Mesenchymal stem cell (in vitro differentiated cells and primary cell): ENCODE measurements around the gene DOLPP1.

Source experiments
- DNase-seq: peaks from one replicate; pipeline ENCODE4 v3.0.0-alpha.2; 2013
- H2AFZ ChIP-seq: one replicate; pipeline ENCODE4 v1.6.1; 2013; ENCODE audit warnings: low read depth, mild to moderate bottlenecking, control low read depth, inconsistent platforms, low read length, moderate library complexity
- H2AK5ac ChIP-seq: 2 replicates; pipeline ENCODE4 v1.6.1; 2013; ENCODE audit warnings: low read length, moderate library complexity, mild to moderate bottlenecking, inconsistent platforms; ENCODE audit not compliant: severe bottlenecking
- H2BK120ac ChIP-seq: one replicate; pipeline ENCODE4 v1.6.1; 2013; ENCODE audit warnings: low read depth, mild to moderate bottlenecking, inconsistent platforms, low read length, moderate library complexity
- H2BK12ac ChIP-seq, 2 experiments: one replicate each; pipeline ENCODE4 v1.6.1; 2013; ENCODE audit warnings: inconsistent platforms in 2 of 2, low read length in 2 of 2, mild to moderate bottlenecking in 2 of 2, moderate library complexity in 2 of 2, control low read depth in 1 of 2
- H2BK15ac ChIP-seq: one replicate; pipeline ENCODE4 v1.6.1; 2013; ENCODE audit warnings: mild to moderate bottlenecking, low read depth, inconsistent platforms; ENCODE audit not compliant: poor library complexity, severe bottlenecking
- H2BK5ac ChIP-seq: 2 replicates; pipeline ENCODE4 v1.6.1; 2013; ENCODE audit warnings: low read depth, mild to moderate bottlenecking, low read length, control low read depth, inconsistent platforms; ENCODE audit not compliant: poor library complexity, severe bottlenecking
- H3K14ac ChIP-seq, 2 experiments: one replicate each; pipeline ENCODE4 v1.6.1; 2013; ENCODE audit warnings: inconsistent platforms in 2 of 2, low read length in 2 of 2, control low read depth in 1 of 2, mild to moderate bottlenecking in 1 of 2, moderate library complexity in 1 of 2
- H3K18ac ChIP-seq, 2 experiments: one replicate each; pipeline ENCODE4 v1.6.1; 2013; ENCODE audit warnings: inconsistent platforms in 2 of 2, low read length in 2 of 2, control low read depth in 1 of 2, low read depth in 1 of 2, mild to moderate bottlenecking in 1 of 2
- H3K23ac ChIP-seq, 2 experiments: one replicate each; pipeline ENCODE4 v1.6.1; 2013; ENCODE audit warnings: inconsistent platforms in 2 of 2, low read length in 2 of 2, mild to moderate bottlenecking in 2 of 2, moderate library complexity in 2 of 2, control low read depth in 1 of 2
- H3K27ac ChIP-seq: 2 replicates; pipeline ENCODE4 v1.5.1; 2013; ENCODE audit warnings: mild to moderate bottlenecking, moderate library complexity, low read length, control low read depth, inconsistent platforms; ENCODE audit not compliant: poor library complexity, severe bottlenecking
- H3K27me3 ChIP-seq, 2 experiments: 2 replicates each; pipeline versions ENCODE4 v1.6.1 to v1.7.0; 2013; ENCODE audit warnings: low read length in 2 of 2, mild to moderate bottlenecking in 2 of 2, moderate library complexity in 2 of 2, control low read depth in 1 of 2, inconsistent platforms in 1 of 2; ENCODE audit not compliant: control insufficient read depth in 1 of 2, insufficient read depth in 1 of 2
- H3K36me3 ChIP-seq, 2 experiments: 2 replicates each; pipeline versions ENCODE4 v1.6.1 to v1.7.0; 2013; ENCODE audit warnings: low read length in 2 of 2, control low read depth in 1 of 2, inconsistent platforms in 1 of 2, low read depth in 1 of 2, mild to moderate bottlenecking in 1 of 2; ENCODE audit not compliant: insufficient read depth in 2 of 2, control insufficient read depth in 1 of 2
- H3K4ac ChIP-seq, 2 experiments: one replicate each; pipeline ENCODE4 v1.6.1; 2013; ENCODE audit warnings: inconsistent platforms in 2 of 2, low read length in 2 of 2, mild to moderate bottlenecking in 2 of 2, moderate library complexity in 2 of 2, control low read depth in 1 of 2, low read depth in 1 of 2
- H3K4me1 ChIP-seq: 2 replicates; pipeline ENCODE4 v1.6.1; 2013; ENCODE audit warnings: low read depth, low read length, control low read depth; ENCODE audit not compliant: control insufficient read depth, insufficient read depth
- H3K4me2 ChIP-seq: 2 replicates; pipeline ENCODE4 v1.6.1; 2013; ENCODE audit warnings: low read length, mild to moderate bottlenecking, inconsistent platforms; ENCODE audit not compliant: poor library complexity, severe bottlenecking
- H3K4me3 ChIP-seq, 2 experiments: 2 replicates each; pipeline versions ENCODE4 v1.5.1 to v1.7.0; 2013; ENCODE audit warnings: low read length in 2 of 2, mild to moderate bottlenecking in 2 of 2, control low read depth in 1 of 2, low read depth in 1 of 2; ENCODE audit not compliant: insufficient read depth in 1 of 2
- H3K79me1 ChIP-seq: replicated peaks from 2 replicates; pipeline ENCODE4 v1.6.1; 2013; ENCODE audit warnings: mild to moderate bottlenecking, control low read depth, low read length, inconsistent platforms; ENCODE audit not compliant: poor library complexity, severe bottlenecking
- H3K9ac ChIP-seq: 2 replicates; pipeline ENCODE4 v1.7.0; 2013; ENCODE audit warnings: mild to moderate bottlenecking, low read length, moderate library complexity
- H3K9me3 ChIP-seq: 2 replicates; pipeline ENCODE4 v1.7.0; 2013; ENCODE audit warnings: mild to moderate bottlenecking, low read length; ENCODE audit not compliant: control insufficient read depth
- H4K8ac ChIP-seq: one replicate; pipeline ENCODE4 v1.6.1; 2013; ENCODE audit warnings: inconsistent platforms, mild to moderate bottlenecking, low read length, moderate library complexity
- H4K91ac ChIP-seq: one replicate; pipeline ENCODE4 v1.6.1; 2013; ENCODE audit warnings: mild to moderate bottlenecking, low read length, inconsistent platforms
- WGBS: methylation state at CpG from one replicate; pipeline ENCODE4 v1.1.7; 2013; ENCODE audit warnings: mixed read lengths; 5-methylcytosine and 5-hydroxymethylcytosine counted together

DOLPP1 gene

DNA sequence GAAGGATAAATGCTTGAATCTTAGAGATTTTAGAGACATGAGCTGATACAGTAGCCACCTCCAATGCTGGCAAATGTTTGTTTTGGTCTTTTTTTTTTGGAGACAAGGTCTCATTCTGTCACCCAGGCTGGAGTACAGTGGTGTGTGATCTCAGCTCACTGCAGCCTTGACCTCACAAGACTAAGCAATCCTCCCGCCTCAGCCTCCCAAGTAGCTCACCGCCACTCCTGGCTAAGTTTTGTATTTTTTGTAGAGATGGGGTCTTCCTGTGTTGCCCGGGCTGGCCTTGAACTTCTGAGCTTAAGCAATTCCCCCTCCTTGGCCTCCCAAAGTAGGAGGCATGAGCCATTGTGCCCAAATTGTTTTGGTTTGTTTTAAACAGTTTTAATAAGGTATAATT lies 6.8 kb upstream of the DOLPP1 start:
- no peak for DNase-seq
- peaks cover under 1 to 29% of the 10 kb centered on the region in 2 experiments for H3K36me3 ChIP-seq
- no peak overlapping the region for H4K91ac ChIP-seq
- H2BK15ac ChIP-seq: no peak overlapping the region
- no peak overlapping the region for H3K14ac ChIP-seq
- H3K23ac ChIP-seq: no peak overlapping the region
- H3K4me1 ChIP-seq: no peaks in the 10 kb centered on the region
- no peak overlapping the region for H2BK12ac ChIP-seq
- no peak overlapping the region for H3K4ac ChIP-seq
- no peak overlapping the region for H3K18ac ChIP-seq
- H3K9ac ChIP-seq: no peak overlapping the region
- no peak overlapping the region for H3K4me2 ChIP-seq
- no peak overlapping the region for H2AFZ ChIP-seq
- no peak overlapping the region for H3K27ac ChIP-seq
- H3K4me3 ChIP-seq: no peak overlapping the region
- H4K8ac ChIP-seq: no peak overlapping the region
- 81% methylated on average over 3 of the region's 3 CpGs for WGBS
- H3K27me3 ChIP-seq: no peaks in the 10 kb centered on the region
- no peak overlapping the region for H2BK120ac ChIP-seq
- H2BK5ac ChIP-seq: no peak overlapping the region
- H3K9me3 ChIP-seq: no peaks in the 10 kb centered on the region
- no peak overlapping the region for H2AK5ac ChIP-seq
- H3K79me1 ChIP-seq: no peaks in the 10 kb centered on the region

DNA sequence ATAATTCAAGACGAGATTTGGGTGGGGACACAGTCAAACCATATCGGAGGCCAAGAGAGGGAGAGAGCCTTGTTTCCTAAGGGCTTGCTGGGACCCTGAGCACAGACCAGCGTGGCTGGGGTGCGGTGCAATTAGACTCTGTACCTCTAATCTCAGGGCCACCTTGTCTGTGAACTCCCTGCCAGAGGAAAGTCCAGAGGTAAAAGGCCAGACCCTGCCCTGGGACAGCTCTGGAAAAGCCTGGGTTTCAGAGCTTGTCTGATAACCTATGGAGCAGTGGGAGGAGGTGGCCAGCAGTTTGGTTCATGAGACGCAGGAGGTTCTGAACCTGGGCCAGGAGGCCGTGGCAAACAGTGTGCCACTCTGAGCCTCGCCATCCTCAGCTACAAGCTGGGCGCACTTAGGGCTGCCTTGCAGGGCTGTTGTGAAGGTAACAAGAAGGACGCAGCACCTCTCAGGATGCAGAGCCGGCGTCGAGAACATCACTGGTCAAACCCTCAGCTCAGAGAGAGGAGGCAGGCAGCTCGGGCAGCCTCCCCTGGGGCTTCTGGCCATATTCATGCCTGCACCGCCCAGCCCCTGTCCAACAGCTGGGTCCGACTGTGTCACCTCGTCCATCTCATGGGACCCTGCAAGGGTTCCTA lies 4.8 kb upstream of the DOLPP1 start:
- Histone ChIP-seq H4K91ac (no peak overlapping the region), H2BK15ac (no peak overlapping the region), H2AFZ (no peak overlapping the region), H3K18ac (no peak overlapping the region), H3K9me3 (no peaks in the 10 kb centered on the region), H3K23ac (no peak overlapping the region), H3K4ac (no peak overlapping the region), H4K8ac (no peak overlapping the region), H2AK5ac (no peak overlapping the region), H3K14ac (no peak overlapping the region), H3K79me1 (peaks cover 4% of the 10 kb centered on the region), H3K4me3 (no peak overlapping the region), H3K4me2 (no peak overlapping the region), H2BK120ac (no peak overlapping the region), H3K4me1 (peaks cover 7% of the 10 kb centered on the region), H3K36me3 (peaks cover 0 to 8% of the 10 kb centered on the region in 2 experiments), H2BK5ac (no peak overlapping the region), H3K27me3 (no peaks in the 10 kb centered on the region), H3K9ac (no peak overlapping the region), H2BK12ac (no peak overlapping the region), H3K27ac (no peak overlapping the region)
- 89% methylated on average over 16 of the region's 16 CpGs for WGBS
- no peak for DNase-seq

DNA sequence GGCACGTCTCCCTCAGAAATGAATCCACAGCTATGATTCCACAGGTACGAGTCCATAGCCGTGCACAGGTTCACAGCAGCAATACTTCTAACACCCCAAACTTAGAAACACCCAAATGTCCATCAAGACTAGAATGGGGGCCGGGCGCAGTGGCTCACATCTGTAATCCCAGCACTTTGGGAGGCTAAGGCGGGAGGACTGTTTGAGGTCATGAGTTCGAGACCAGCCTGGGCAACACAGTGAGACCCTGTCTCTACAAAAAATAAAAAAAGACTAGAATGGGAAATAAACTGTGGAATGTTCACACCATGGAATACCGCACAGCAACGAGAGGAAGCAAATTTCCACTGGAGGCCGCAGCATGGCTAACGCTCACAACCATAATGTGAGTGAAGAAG lies 4.3 kb upstream of the DOLPP1 start:
- no peak overlapping the region for H4K8ac ChIP-seq
- H3K4me2 ChIP-seq: no peak overlapping the region
- no peak overlapping the region for H3K27ac ChIP-seq
- H2BK5ac ChIP-seq: no peak overlapping the region
- no peak overlapping the region for H4K91ac ChIP-seq
- no peak overlapping the region for H2AFZ ChIP-seq
- H3K4me3 ChIP-seq: no peak overlapping the region
- peaks cover 0 to 3% of the 10 kb centered on the region in 2 experiments for H3K36me3 ChIP-seq
- H3K9ac ChIP-seq: no peak overlapping the region
- WGBS: 93% methylated on average over 11 of the region's 11 CpGs
- no peaks in the 10 kb centered on the region for H3K27me3 ChIP-seq
- peaks cover 6% of the 10 kb centered on the region for H3K79me1 ChIP-seq
- no peak overlapping the region for H2BK12ac ChIP-seq
- no peak overlapping the region for H3K4ac ChIP-seq
- H3K9me3 ChIP-seq: no peaks in the 10 kb centered on the region
- DNase-seq: no peak
- H3K4me1 ChIP-seq: peaks cover 10% of the 10 kb centered on the region
- no peak overlapping the region for H3K23ac ChIP-seq
- H2AK5ac ChIP-seq: no peak overlapping the region
- H2BK120ac ChIP-seq: no peak overlapping the region
- H2BK15ac ChIP-seq: no peak overlapping the region
- no peak overlapping the region for H3K18ac ChIP-seq
- H3K14ac ChIP-seq: no peak overlapping the region

DNA sequence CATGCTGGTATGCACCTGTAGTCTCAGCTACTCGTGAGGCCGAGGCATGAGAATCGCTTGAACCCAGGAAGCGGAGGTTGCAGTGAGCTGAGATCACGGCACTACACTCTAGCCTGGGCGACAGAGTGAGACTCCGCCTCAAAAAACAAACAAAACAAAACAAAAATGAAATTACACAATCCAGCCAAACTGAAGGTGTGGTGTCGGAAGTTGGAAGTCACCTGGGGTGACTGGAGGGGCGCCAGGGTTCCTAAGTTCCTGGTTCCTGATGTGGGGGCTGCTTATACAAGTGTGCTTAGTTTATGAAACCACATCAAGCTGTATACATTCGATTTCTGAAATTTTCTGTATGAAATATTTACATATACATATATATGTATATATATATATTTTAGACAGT lies 3.7 kb upstream of the DOLPP1 start:
- H3K27me3 ChIP-seq: no peaks in the 10 kb centered on the region
- H3K79me1 ChIP-seq: peaks cover 11% of the 10 kb centered on the region
- H2BK12ac ChIP-seq: no peak overlapping the region
- no peaks in the 10 kb centered on the region for H3K9me3 ChIP-seq
- no peak overlapping the region for H2AK5ac ChIP-seq
- H3K4me3 ChIP-seq: no peak overlapping the region
- no peak overlapping the region for H3K9ac ChIP-seq
- 99% methylated on average over 6 of the region's 10 CpGs for WGBS
- peaks cover 15% of the 10 kb centered on the region for H3K4me1 ChIP-seq
- no peak overlapping the region for H2AFZ ChIP-seq
- DNase-seq: no peak
- no peak overlapping the region for H3K14ac ChIP-seq
- no peaks in the 10 kb centered on the region for H3K36me3 ChIP-seq
- no peak overlapping the region for H3K23ac ChIP-seq
- H4K8ac ChIP-seq: no peak overlapping the region
- H3K18ac ChIP-seq: no peak overlapping the region
- H2BK5ac ChIP-seq: no peak overlapping the region
- H2BK120ac ChIP-seq: no peak overlapping the region
- H2BK15ac ChIP-seq: no peak overlapping the region
- no peak overlapping the region for H4K91ac ChIP-seq
- no peak overlapping the region for H3K27ac ChIP-seq
- H3K4ac ChIP-seq: no peak overlapping the region
- H3K4me2 ChIP-seq: no peak overlapping the region
